A549 (cell line): ENCODE data around the gene CDY1B. TPM values are rescaled to one million over a fixed set of nuclear protein-coding genes. Genes with fewer than 3 reads are reported as not detected.
"Not testable (repeated sequence)": the region's sequence is repeated elsewhere in the genome, so short reads cannot be mapped to it uniquely, and the experiment has no call there.

ENCODE experiments used
- ATAC-seq, 2 experiments: fragments of 200-7000 bp in 1 of 2; fragments of >200 bp in 1 of 2; cut with Nextera tagmentation in 1 of 2; cut with Tn5 transposase in 1 of 2; 3 replicates each; pipeline versions ENCODE4 v1.8.0 to v1.9.1; 2018 to 2020; ENCODE audit warnings: mild to moderate bottlenecking in 1 of 2, moderate library complexity in 1 of 2
- CTCF ChIA-PET: fragments of 300-600 bp; sonication (Branson Sonifier 250); formaldehyde crosslinking; extraction: SDS; loops from one replicate; lab custom pipeline; 2021; ENCODE audit warnings: antibody characterized with exemption, inconsistent platforms; lab: Yijun Ruan, JAX
- POLR2A ChIA-PET: fragments of 350-600 bp; formaldehyde crosslinking; extraction: SDS; loops from one replicate; lab custom pipeline; 2021; ENCODE audit warnings: antibody characterized with exemption, inconsistent platforms; lab: Yijun Ruan, JAX
- DNase-seq, 2 experiments: peaks; one replicate each; pipeline versions ENCODE4 v3.0.0 to v3.0.0-alpha.2; 2011 to 2016; ENCODE audit warnings: low read depth in 1 of 2, low spot score in 1 of 2
- FAIRE-seq: peaks from 2 replicates; lab custom pipeline; 2011; peaks lifted over from hg19 to GRCh38; lab: Jason Lieb, UNC
- H3K27ac ChIP-seq, 2 experiments: fragments of >200 bp; sonication (Bioruptor Twin); formaldehyde crosslinking; 3 replicates each; pipeline ENCODE4 v1.5.1; 2016 to 2017
- H3K4me1 ChIP-seq: fragments of >200 bp; sonication (Bioruptor Twin); formaldehyde crosslinking; 3 replicates; pipeline ENCODE4 v1.6.1; 2016
- H3K4me2 ChIP-seq: fragments of >200 bp; sonication (Bioruptor Twin); formaldehyde crosslinking; 3 replicates; pipeline ENCODE4 v1.6.1; 2016
- H3K4me3 ChIP-seq: fragments of >200 bp; sonication (Bioruptor Twin); formaldehyde crosslinking; 3 replicates; pipeline ENCODE4 v1.5.1; 2016
- H3K9me3 ChIP-seq: fragments of >200 bp; sonication (Bioruptor Twin); formaldehyde crosslinking; 3 replicates; pipeline ENCODE4 v1.6.1; 2016
- WGBS: methylation state at CpG from one replicate; pipeline ENCODE4 v1.1.6; 2017; ENCODE audit errors: missing lambda C conversion rate; 5-methylcytosine and 5-hydroxymethylcytosine counted together
- polyA minus RNA-seq: library from RNA; depleted of rRNA, polyadenylated mRNA; stranded (reverse); fragments of >200 nt; gene quantifications from 2 replicates; pipeline ENCODE4 v1.2.3, GENCODE V29; 2011; rRNA and poly(A)+ RNA removed
- polyA plus RNA-seq, 4 experiments: library from polyadenylated mRNA; depleted of rRNA in 3 of 4; stranded (reverse); fragments of >200 nt; fragmentation: RNase III in 1 of 4; extraction: RNeasy Plus Mini Kit Qiagen cat#74134 plus additional on column Dnase treatment in 1 of 4; gene quantifications; 2 replicates in 3 of 4; 3 replicates in 1 of 4; pipeline ENCODE4 v1.2.3, GENCODE V29; 2011 to 2017

CDY1B gene, protein sequence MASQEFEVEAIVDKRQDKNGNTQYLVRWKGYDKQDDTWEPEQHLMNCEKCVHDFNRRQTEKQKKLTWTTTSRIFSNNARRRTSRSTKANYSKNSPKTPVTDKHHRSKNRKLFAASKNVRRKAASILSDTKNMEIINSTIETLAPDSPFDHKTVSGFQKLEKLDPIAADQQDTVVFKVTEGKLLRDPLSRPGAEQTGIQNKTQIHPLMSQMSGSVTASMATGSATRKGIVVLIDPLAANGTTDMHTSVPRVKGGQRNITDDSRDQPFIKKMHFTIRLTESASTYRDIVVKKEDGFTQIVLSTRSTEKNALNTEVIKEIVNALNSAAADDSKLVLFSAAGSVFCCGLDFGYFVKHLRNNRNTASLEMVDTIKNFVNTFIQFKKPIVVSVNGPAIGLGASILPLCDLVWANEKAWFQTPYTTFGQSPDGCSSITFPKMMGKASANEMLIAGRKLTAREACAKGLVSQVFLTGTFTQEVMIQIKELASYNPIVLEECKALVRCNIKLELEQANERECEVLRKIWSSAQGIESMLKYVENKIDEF
- not detected in 2 replicates for polyA plus RNA-seq (2011; rRNA removed)
- polyA plus RNA-seq (2012; cell fraction: cytosol; rRNA removed): not detected in 2 replicates
- polyA plus RNA-seq (2012; cell fraction: nucleus; rRNA removed): not detected in 2 replicates
- polyA plus RNA-seq (2017; fragmentation: RNase III; extraction: RNeasy Plus Mini Kit Qiagen cat#74134 plus additional on column Dnase treatment): not detected in 3 replicates
- not detected in 2 replicates for polyA minus RNA-seq

DNA sequence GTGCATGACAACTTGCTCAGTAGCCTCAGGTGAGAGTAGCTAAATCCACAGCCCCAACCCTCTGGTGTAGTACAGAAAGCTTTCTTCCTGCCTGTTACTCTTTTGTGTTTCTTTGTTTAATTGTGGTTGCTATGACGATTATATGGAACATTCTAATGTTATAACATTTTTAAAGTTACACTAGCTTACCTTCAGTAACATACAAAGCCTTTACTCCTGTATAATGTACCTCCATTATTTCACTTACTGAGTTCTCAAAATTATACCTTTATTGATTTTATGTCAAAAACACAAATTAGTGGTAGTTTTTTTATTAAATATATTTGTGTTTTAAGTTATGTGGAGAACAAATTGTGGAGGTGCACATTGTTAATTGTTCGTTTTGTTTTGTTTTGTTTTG lies at the start of gene CDY1B:
CDY1B (minus strand) TSS at position 101 of the 400 bp plus-strand sequence. CDS start 331 bp downstream, outside the sequence.
- H3K4me1 ChIP-seq, H3K27ac ChIP-seq, ATAC-seq, H3K9me3 ChIP-seq, H3K4me2 ChIP-seq, FAIRE-seq, H3K4me3 ChIP-seq, CTCF ChIA-PET, POLR2A ChIA-PET, DNase-seq: not testable (repeated sequence)
- no CpG with 5 or more reads among the region's 2 CpGs for WGBS

DNA sequence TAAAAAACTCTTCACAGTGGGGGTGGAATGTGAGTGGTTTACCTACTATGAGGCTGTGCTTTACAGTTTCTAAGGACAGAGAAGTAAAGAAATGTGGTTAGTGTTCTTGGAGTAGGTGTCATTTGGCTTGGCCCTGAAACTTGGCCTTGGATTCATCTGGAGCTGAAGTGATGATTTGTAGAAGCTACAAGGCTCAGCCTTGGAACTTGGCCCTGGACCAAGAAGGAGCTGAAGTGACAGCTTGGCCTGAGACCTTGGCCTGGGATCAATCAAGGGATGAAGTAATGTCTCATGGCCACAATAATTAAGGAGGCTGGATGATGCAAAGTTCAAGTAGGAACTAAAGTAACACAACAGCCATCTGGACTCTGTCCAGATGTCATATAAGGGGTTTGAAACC lies 1.7 kb upstream of the CDY1B start:
- CTCF ChIA-PET, ATAC-seq, FAIRE-seq, H3K4me1 ChIP-seq, POLR2A ChIA-PET, H3K4me3 ChIP-seq, H3K9me3 ChIP-seq, DNase-seq, H3K4me2 ChIP-seq, H3K27ac ChIP-seq: not testable (repeated sequence)

- H3K4me3 ChIP-seq, H3K9me3 ChIP-seq, H3K4me1 ChIP-seq, POLR2A ChIA-PET, CTCF ChIA-PET, FAIRE-seq, DNase-seq, H3K4me2 ChIP-seq, ATAC-seq, H3K27ac ChIP-seq: not testable (repeated sequence)
- WGBS: no CpG with 5 or more reads among the region's 3 CpGs
These were observed 4.6 kb downstream of the CDY1B start for GRCh38 chrY:24043209-24043608.

GRCh38 chrY:24039008-24039718 lies 8.7 kb downstream of the CDY1B start:
- CTCF ChIA-PET, DNase-seq, ATAC-seq, H3K9me3 ChIP-seq, H3K27ac ChIP-seq, H3K4me2 ChIP-seq, POLR2A ChIA-PET, FAIRE-seq, H3K4me1 ChIP-seq, H3K4me3 ChIP-seq: not testable (repeated sequence)
- WGBS: no CpG with 5 or more reads among the region's 4 CpGs

DNA sequence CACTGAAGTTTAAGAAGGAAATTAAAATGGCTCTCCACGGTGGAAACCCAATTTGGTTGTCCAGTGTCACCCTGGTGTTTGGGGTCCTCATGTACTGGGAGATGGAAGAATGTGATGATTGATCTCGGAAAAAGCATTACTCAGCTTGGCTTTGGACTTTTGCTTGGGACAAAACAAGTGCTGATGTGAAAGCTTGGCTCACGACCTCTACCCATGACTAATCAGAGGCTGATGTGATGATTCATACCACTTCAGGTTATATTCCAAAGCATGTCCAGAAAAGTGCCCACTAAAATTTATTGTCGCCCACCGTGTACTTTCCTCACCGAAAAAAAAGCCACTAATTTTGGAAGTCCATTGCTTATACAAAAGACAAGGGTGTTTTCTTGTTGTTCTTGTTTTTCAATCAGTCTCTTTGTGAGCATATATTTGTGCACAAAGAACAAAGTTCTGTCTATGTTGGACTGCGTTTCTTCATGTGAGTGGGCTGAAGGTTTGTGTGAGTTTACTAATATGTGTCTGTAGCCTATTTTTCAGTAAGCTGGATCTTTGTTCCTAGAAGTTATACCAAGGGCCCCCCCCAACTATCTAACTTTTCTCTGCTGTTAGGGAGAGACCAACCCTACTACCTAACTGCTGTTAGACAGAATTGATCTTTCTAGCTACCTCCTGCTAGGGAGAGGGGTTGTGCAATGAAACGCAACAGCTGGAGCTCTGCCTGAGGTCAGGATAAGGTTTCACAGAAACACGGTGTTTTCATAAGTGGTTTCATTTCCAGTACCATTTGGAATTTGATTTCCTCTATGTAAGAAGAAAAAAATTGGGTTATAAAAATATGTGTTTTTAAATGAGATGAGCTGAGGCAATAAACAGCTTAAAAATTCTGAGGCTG lies 21.4 kb downstream of the CDY1B start:
- not testable (repeated sequence) for FAIRE-seq

More for the DNA sequence above, 21.4 kb downstream of the CDY1B start:
- H3K27ac ChIP-seq, H3K9me3 ChIP-seq, H3K4me2 ChIP-seq, H3K4me3 ChIP-seq, CTCF ChIA-PET, POLR2A ChIA-PET, DNase-seq, H3K4me1 ChIP-seq: not testable (repeated sequence)
- ATAC-seq: peak; percentile 86 to 99
- WGBS: no CpG with 5 or more reads among the region's 9 CpGs
